ENCODE measurements around the gene KCNA2. TPM values are rescaled to one million over a fixed set of nuclear protein-coding genes. Genes with fewer than 3 reads are reported as not detected.

The KCNA2 gene
- polyA plus RNA-seq, 3 donors, result not detected

GRCh38 chr1:110606657-110607535 lies 738 bp upstream of the KCNA2 start:
- Histone ChIP-seq H3K36me3 (replicated peaks in 1 of 2; ENCODE audit: control insufficient read depth in 1 of 2, insufficient read depth in 2 of 2, low read length in 2 of 2) (no peaks in the 10 kb centered on the region), H3K4me3 (replicated peaks in 1 of 3; ENCODE audit: low read depth in 2 of 3, low read length in 3 of 3) (peak overlapping the region in 1 of 3 experiments; percentile 68), H2AFZ (ENCODE audit: insufficient read depth, low read depth, low read length, poor library complexity, severe bottlenecking) (peak overlapping the region; percentile 47), H3K79me2 (ENCODE audit: insufficient read depth, low read length) (no peaks in the 10 kb centered on the region), H3K4me1 (ENCODE audit: control insufficient read depth in 1 of 2, insufficient read depth in 2 of 2, low read length in 2 of 2) (peaks cover 12 to 17% of the 10 kb centered on the region in 2 donors), H3K27me3 (ENCODE audit: control insufficient read depth in 2 of 2, insufficient read depth in 2 of 2, low read length in 2 of 2) (peaks cover 44 to 60% of the 10 kb centered on the region in 2 donors), H3K9ac (ENCODE audit: insufficient read depth, low read length, poor library complexity, severe bottlenecking) (peak overlapping the region; percentile 17), H3K4me2 (replicated peaks; ENCODE audit: extremely low read depth, low read length, poor library complexity, severe bottlenecking) (peak overlapping the region; percentile 73), H3K9me3 (replicated peaks in 1 of 2; ENCODE audit: control insufficient read depth in 1 of 2, insufficient read depth in 1 of 2, low read length in 2 of 2) (peaks cover 0 to 17% of the 10 kb centered on the region in 2 donors), H3K27ac (ENCODE audit: low read depth in 1 of 2, low read length in 2 of 2) (no peak overlapping the region), H4K20me1 (ENCODE audit: insufficient read depth, low read length) (no peaks in the 10 kb centered on the region)
- TF ChIP-seq, protein P1, sequence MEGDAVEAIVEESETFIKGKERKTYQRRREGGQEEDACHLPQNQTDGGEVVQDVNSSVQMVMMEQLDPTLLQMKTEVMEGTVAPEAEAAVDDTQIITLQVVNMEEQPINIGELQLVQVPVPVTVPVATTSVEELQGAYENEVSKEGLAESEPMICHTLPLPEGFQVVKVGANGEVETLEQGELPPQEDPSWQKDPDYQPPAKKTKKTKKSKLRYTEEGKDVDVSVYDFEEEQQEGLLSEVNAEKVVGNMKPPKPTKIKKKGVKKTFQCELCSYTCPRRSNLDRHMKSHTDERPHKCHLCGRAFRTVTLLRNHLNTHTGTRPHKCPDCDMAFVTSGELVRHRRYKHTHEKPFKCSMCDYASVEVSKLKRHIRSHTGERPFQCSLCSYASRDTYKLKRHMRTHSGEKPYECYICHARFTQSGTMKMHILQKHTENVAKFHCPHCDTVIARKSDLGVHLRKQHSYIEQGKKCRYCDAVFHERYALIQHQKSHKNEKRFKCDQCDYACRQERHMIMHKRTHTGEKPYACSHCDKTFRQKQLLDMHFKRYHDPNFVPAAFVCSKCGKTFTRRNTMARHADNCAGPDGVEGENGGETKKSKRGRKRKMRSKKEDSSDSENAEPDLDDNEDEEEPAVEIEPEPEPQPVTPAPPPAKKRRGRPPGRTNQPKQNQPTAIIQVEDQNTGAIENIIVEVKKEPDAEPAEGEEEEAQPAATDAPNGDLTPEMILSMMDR (IDR thresholded peaks at IDR 0.05), result no peak
- Mint-ChIP-seq H3K4me3 (peak overlapping the region; percentile 72 to 90), H3K4me1 (peaks cover 19% of the 10 kb centered on the region), H3K27me3 (ENCODE audit: low read depth in 3 of 3) (peaks cover 59 to 75% (median 60%) of the 10 kb centered on the region in 3 donors), H3K36me3 (peaks cover 6 to 9% of the 10 kb centered on the region in 2 donors), H3K27ac (no peak overlapping the region), H3K9me3 (peaks cover 1 to 17% (median 5%) of the 10 kb centered on the region in 7 donors)
- WGBS (ENCODE audit: insufficient coverage), result under 1% methylated on average over 93 of the region's 94 CpGs
- intact Hi-C loops (cut with micrococcal nuclease), result no loop called here
- no peak for DNase-seq

GRCh38 chr1:110605446-110605845 lies 712 bp downstream of the KCNA2 start:
- peaks cover 6 to 9% of the 10 kb centered on the region in 2 donors for H3K36me3 Mint-ChIP-seq
- no peak for DNase-seq
- H3K27me3 Mint-ChIP-seq (ENCODE audit: low read depth in 3 of 3), result peaks cover 54 to 68% (median 54%) of the 10 kb centered on the region in 3 donors
- H3K27ac ChIP-seq (ENCODE audit: low read depth in 1 of 2, low read length in 2 of 2), result no peak overlapping the region
- peaks cover 44 to 63% of the 10 kb centered on the region in 2 donors for H3K27me3 ChIP-seq (ENCODE audit: control insufficient read depth in 2 of 2, insufficient read depth in 2 of 2, low read length in 2 of 2)
- no peaks in the 10 kb centered on the region for H3K36me3 ChIP-seq (replicated peaks in 1 of 2; ENCODE audit: control insufficient read depth in 1 of 2, insufficient read depth in 2 of 2, low read length in 2 of 2)
- no peak overlapping the region for H2AFZ ChIP-seq (ENCODE audit: insufficient read depth, low read depth, low read length, poor library complexity, severe bottlenecking)
- H3K4me1 ChIP-seq (ENCODE audit: control insufficient read depth in 1 of 2, insufficient read depth in 2 of 2, low read length in 2 of 2), result peaks cover 12 to 17% of the 10 kb centered on the region in 2 donors
- no peak overlapping the region for H3K4me2 ChIP-seq (replicated peaks; ENCODE audit: extremely low read depth, low read length, poor library complexity, severe bottlenecking)
- peaks cover 0 to 17% of the 10 kb centered on the region in 2 donors for H3K9me3 ChIP-seq (replicated peaks in 1 of 2; ENCODE audit: control insufficient read depth in 1 of 2, insufficient read depth in 1 of 2, low read length in 2 of 2)
- H3K4me1 Mint-ChIP-seq, result peaks cover 13% of the 10 kb centered on the region
- H3K4me3 Mint-ChIP-seq, result peak overlapping the region in 1 of 2 donors; percentile 79
- peaks cover 0 to 17% (median 4%) of the 10 kb centered on the region in 7 donors for H3K9me3 Mint-ChIP-seq
- H4K20me1 ChIP-seq (ENCODE audit: insufficient read depth, low read length), result no peaks in the 10 kb centered on the region
- WGBS (ENCODE audit: insufficient coverage), result 72% methylated on average over 6 of the region's 6 CpGs
- H3K9ac ChIP-seq (ENCODE audit: insufficient read depth, low read length, poor library complexity, severe bottlenecking), result no peak overlapping the region
- no peaks in the 10 kb centered on the region for H3K79me2 ChIP-seq (ENCODE audit: insufficient read depth, low read length)
- TF ChIP-seq, protein P1 (IDR thresholded peaks at IDR 0.05), result no peak
- H3K27ac Mint-ChIP-seq, result no peak overlapping the region
- no peak overlapping the region for H3K4me3 ChIP-seq (replicated peaks in 1 of 3; ENCODE audit: low read depth in 2 of 3, low read length in 3 of 3)
- intact Hi-C loops (cut with micrococcal nuclease), result no loop called here

Data from CD14-positive monocyte (primary cell).